Kidney epithelial cell (primary cell): ENCODE results near the gene HSD11B1L. TPM values are rescaled to one million over a fixed set of nuclear protein-coding genes. Genes with fewer than 3 reads are reported as not detected.

Experiments used
- DNase-seq: peaks from one replicate; pipeline ENCODE4 v3.0.0-alpha.2; 2010; ENCODE audit warnings: low read depth
- H3K27me3 ChIP-seq: 2 replicates; pipeline ENCODE4 v1.6.0; 2011; ENCODE audit warnings: low read length; ENCODE audit not compliant: control insufficient read depth, insufficient read depth
- H3K36me3 ChIP-seq: 2 replicates; pipeline ENCODE4 v1.5.1; 2011; ENCODE audit warnings: low read length; ENCODE audit not compliant: control insufficient read depth, insufficient read depth
- H3K4me3 ChIP-seq: 2 replicates; pipeline ENCODE4 v1.5.1; 2011; ENCODE audit warnings: low read depth, mild to moderate bottlenecking, control low read depth, low read length
- total RNA-seq: library from RNA; depleted of rRNA; stranded (reverse); fragments of >200 nt; gene quantifications from 2 replicates; pipeline ENCODE4 v1.2.3, GENCODE V29; 2015
- TF ChIP-seq, protein P1 (sequence below): IDR thresholded peaks from 2 replicates; pipeline ENCODE4 v1.5.1; 2011; ENCODE audit warnings: mild to moderate bottlenecking, moderate library complexity, low read length, control low read depth, inconsistent platforms; ENCODE audit not compliant: insufficient read depth, poor library complexity, severe bottlenecking

HSD11B1L gene
- total RNA-seq, 1 donor from 2014 or later: 7.4 TPM

DNA sequence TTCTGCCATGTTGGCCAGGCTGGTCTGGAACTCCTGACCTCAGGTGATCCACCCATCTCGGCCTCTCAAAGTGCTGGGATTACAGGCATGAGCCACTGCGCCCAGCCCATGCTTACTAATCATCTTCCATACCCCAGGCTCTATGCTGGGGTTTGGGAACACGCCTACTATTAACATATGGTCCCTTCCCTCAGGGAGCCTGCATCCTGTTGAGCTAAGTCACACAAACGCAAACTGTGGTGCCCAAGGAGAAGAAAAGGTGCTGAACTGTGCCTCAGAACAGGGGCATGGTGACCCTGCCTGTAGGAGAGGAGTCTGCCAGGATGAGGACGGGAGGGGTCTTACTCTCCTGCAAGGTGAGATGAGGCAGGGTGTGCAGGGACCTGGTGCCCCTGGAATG lies 6.1 kb upstream of the HSD11B1L start:
- H3K27me3 ChIP-seq: no peaks in the 10 kb centered on the region
- TF ChIP-seq, protein P1, sequence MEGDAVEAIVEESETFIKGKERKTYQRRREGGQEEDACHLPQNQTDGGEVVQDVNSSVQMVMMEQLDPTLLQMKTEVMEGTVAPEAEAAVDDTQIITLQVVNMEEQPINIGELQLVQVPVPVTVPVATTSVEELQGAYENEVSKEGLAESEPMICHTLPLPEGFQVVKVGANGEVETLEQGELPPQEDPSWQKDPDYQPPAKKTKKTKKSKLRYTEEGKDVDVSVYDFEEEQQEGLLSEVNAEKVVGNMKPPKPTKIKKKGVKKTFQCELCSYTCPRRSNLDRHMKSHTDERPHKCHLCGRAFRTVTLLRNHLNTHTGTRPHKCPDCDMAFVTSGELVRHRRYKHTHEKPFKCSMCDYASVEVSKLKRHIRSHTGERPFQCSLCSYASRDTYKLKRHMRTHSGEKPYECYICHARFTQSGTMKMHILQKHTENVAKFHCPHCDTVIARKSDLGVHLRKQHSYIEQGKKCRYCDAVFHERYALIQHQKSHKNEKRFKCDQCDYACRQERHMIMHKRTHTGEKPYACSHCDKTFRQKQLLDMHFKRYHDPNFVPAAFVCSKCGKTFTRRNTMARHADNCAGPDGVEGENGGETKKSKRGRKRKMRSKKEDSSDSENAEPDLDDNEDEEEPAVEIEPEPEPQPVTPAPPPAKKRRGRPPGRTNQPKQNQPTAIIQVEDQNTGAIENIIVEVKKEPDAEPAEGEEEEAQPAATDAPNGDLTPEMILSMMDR: no peak
- no peak overlapping the region for H3K4me3 ChIP-seq
- DNase-seq: no peak
- H3K36me3 ChIP-seq: no peaks in the 10 kb centered on the region

- TF ChIP-seq, protein P1: no peak
- DNase-seq: no peak
- Histone ChIP-seq H3K27me3 (no peaks in the 10 kb centered on the region), H3K36me3 (no peaks in the 10 kb centered on the region), H3K4me3 (no peak overlapping the region)
Measured at GRCh38 chr19:5676105-5676771, 4.6 kb upstream of the HSD11B1L start.

DNA sequence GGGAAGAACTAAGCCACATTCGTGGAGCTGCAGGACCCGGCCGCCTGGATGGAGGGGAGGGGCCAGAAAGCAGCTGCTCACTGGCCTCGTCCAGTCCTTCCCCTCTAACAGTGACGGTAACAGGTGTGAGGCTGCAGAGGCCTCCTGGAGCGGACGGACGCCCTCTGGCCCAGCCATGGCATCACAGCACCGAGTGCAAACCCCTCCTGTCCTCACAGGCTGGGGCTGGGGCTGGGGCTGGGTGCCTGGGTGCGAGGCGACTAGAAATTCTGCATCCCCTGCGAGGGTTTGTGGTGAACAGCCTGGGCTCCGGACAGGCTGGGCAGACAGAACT lies 4.1 kb upstream of the HSD11B1L start:
- no peak for DNase-seq
- TF ChIP-seq, protein P1: no peak
- Histone ChIP-seq H3K4me3 (no peak overlapping the region), H3K27me3 (no peaks in the 10 kb centered on the region), H3K36me3 (no peaks in the 10 kb centered on the region)

DNA sequence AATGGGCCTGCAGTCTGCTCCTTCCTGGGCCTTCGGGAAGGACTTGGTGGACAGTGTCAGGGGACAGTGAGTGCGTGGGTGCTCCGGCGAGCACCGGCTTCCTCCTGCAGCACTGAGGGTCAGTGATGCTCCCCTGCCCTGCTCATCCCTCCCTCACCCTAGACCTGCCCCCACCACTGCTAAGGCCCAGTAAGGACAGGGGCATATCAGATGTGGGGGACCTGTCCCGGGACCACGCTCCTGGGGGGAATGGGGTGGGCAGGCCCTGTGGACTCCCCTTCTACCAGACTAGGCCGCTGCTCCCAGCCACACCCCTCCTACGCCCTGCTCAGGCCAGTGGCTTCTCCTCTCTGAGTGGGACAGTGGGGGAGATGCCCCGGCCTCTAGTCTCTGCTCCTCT lies 3.7 kb upstream of the HSD11B1L start:
- TF ChIP-seq, protein P1: no peak
- DNase-seq: no peak
- Histone ChIP-seq H3K36me3 (no peaks in the 10 kb centered on the region), H3K4me3 (no peak overlapping the region), H3K27me3 (no peaks in the 10 kb centered on the region)

DNA sequence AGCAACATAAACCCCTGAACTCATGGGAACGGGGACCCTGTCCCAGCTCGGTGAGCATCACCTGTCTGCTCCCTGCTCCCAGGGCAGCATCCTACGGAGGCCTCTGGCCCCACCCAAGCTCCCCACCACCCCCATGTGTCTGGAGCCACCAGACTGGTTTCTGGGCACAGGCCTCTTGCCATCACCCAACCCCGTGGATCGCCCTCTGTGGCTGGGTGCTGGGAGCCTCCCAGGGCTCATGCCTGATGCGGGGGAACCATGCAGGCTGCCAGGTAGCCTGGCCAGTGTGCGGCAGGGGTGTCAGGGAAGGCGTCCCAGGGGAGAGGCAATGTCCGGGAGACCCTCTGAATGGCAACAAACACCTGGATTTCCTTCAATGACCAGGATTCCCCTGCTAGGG lies 3.2 kb upstream of the HSD11B1L start:
- Histone ChIP-seq H3K4me3 (no peak overlapping the region), H3K36me3 (no peaks in the 10 kb centered on the region), H3K27me3 (no peaks in the 10 kb centered on the region)
- TF ChIP-seq, protein P1: no peak
- no peak for DNase-seq

DNA sequence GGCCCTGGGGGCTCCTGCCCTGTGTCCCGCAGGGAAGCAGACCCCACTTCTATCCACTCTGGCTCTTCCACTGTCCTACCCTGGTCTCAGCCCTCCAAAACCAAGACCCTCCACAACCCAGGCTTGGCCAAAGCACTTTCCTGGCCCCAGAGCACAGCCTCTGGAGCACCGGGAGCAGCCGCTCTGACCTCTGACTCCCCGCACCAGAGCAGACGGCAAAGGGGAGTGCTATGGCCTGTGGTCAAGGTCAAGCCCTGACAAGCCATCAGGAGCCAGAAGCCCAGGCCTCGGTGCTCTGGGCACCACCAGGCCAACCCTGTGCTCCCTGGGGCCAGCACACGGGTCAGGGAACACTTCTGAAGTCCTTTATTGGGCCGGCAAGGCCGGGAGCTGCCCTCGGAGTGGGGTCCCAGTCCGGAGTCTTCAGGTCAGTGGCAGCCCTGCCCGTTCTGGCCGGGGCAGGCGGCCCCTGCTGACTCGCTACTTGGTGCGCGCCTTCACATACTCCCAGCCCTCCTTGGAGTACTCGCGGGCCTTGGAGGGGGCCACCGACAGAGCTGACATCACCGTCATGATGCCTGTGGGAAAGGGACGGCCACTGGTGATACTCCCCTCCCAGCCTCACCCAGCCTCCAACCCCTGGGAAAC lies 2.6 kb upstream of the HSD11B1L start:
- H3K27me3 ChIP-seq: no peaks in the 10 kb centered on the region
- no peak for DNase-seq
- H3K4me3 ChIP-seq: no peak overlapping the region
- TF ChIP-seq, protein P1: no peak
- no peaks in the 10 kb centered on the region for H3K36me3 ChIP-seq
